Activated B cell treated with CpG ODN at 0.5 μM for 24 hours (primary cell): Measurements from ENCODE around the gene AFF1. TPM values are rescaled to one million over a fixed set of nuclear protein-coding genes. Genes with fewer than 3 reads are reported as not detected.

Source experiments
- ATAC-seq: fragments of 200-7000 bp; cut with Tn5 transposase; one replicate; pipeline ENCODE4 v1.10.0; 2021; ENCODE audit warnings: low read depth, mild to moderate bottlenecking, moderate library complexity
- CTCF ChIA-PET: fragments of 350-600 bp; sonication (Branson Sonifier 250); formaldehyde crosslinking; loops from one replicate; lab custom pipeline; 2021; ENCODE audit warnings: antibody characterized with exemption; lab: Charles Lee
- POLR2A ChIA-PET: fragments of 350-600 bp; sonication (Branson Sonifier 250); formaldehyde crosslinking; loops from one replicate; lab custom pipeline; 2021; ENCODE audit warnings: antibody characterized with exemption; lab: Charles Lee
- DNase-seq: peaks from one replicate; pipeline ENCODE4 v3.0.0; 2022
- H3K27ac Mint-ChIP-seq: one replicate; pipeline ENCODE4 v1.8.0; 2020; ENCODE audit warnings: mixed read lengths
- H3K27me3 Mint-ChIP-seq: one replicate; pipeline ENCODE4 v1.8.0; 2021; ENCODE audit warnings: mixed read lengths
- H3K36me3 Mint-ChIP-seq: one replicate; pipeline ENCODE4 v1.8.0; 2021; ENCODE audit warnings: low read depth, mixed read lengths
- H3K4me1 Mint-ChIP-seq: one replicate; pipeline ENCODE4 v1.8.0; 2021; ENCODE audit warnings: mixed read lengths
- H3K4me3 Mint-ChIP-seq: one replicate; pipeline ENCODE4 v1.8.0; 2020; ENCODE audit warnings: mild to moderate bottlenecking, mixed read lengths
- H3K9me3 Mint-ChIP-seq: one replicate; pipeline ENCODE4 v1.8.0; 2020; ENCODE audit warnings: mixed read lengths
- intact Hi-C: fragments of 100-400 bp; cut with micrococcal nuclease; formaldehyde crosslinking; loops from one replicate; pipeline ENCODE4 v1.15.1; 2024
- total RNA-seq: library from RNA; stranded (reverse); gene quantifications from 2 replicates; pipeline ENCODE4 v1.2.3, GENCODE V29; 2022
- TF ChIP-seq, protein P1 (sequence below): fragments of 200-600 bp; IDR thresholded peaks from one replicate; pipeline ENCODE4 v1.8.0; 2022; ENCODE audit warnings: antibody characterized with exemption, mild to moderate bottlenecking

Gene AFF1
- total RNA-seq, 1 donor from 2014 or later: 60.8 TPM

- intact Hi-C loops: no loop called here
- Mint-ChIP-seq H3K4me1 (peaks cover 4% of the 10 kb centered on the region), H3K36me3 (peaks cover 61% of the 10 kb centered on the region), H3K27me3 (no peaks in the 10 kb centered on the region), H3K4me3 (no peak overlapping the region), H3K9me3 (no peaks in the 10 kb centered on the region), H3K27ac (no peak overlapping the region)
- ChIA-PET CTCF (no interaction called here), POLR2A (no interaction called here)
- TF ChIP-seq, protein P1, sequence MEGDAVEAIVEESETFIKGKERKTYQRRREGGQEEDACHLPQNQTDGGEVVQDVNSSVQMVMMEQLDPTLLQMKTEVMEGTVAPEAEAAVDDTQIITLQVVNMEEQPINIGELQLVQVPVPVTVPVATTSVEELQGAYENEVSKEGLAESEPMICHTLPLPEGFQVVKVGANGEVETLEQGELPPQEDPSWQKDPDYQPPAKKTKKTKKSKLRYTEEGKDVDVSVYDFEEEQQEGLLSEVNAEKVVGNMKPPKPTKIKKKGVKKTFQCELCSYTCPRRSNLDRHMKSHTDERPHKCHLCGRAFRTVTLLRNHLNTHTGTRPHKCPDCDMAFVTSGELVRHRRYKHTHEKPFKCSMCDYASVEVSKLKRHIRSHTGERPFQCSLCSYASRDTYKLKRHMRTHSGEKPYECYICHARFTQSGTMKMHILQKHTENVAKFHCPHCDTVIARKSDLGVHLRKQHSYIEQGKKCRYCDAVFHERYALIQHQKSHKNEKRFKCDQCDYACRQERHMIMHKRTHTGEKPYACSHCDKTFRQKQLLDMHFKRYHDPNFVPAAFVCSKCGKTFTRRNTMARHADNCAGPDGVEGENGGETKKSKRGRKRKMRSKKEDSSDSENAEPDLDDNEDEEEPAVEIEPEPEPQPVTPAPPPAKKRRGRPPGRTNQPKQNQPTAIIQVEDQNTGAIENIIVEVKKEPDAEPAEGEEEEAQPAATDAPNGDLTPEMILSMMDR: no peak
- ATAC-seq: no peak
- no peak for DNase-seq
Measured at GRCh38 chr4:87108142-87108546, 173.3 kb downstream of the AFF1 start.

- no peak overlapping the region for H3K27ac Mint-ChIP-seq
- no peak for DNase-seq
- TF ChIP-seq, protein P1: no peak
- H3K27me3 Mint-ChIP-seq: no peaks in the 10 kb centered on the region
- CTCF ChIA-PET: no interaction called here
- no peaks in the 10 kb centered on the region for H3K4me1 Mint-ChIP-seq
- intact Hi-C loops: no loop called here
- H3K4me3 Mint-ChIP-seq: no peak overlapping the region
- no peaks in the 10 kb centered on the region for H3K9me3 Mint-ChIP-seq
- POLR2A ChIA-PET: no interaction called here
- ATAC-seq: no peak
- H3K36me3 Mint-ChIP-seq: peaks cover 69% of the 10 kb centered on the region
Measured at GRCh38 chr4:87109121-87109520, 174.3 kb downstream of the AFF1 start.

- H3K9me3 Mint-ChIP-seq: no peaks in the 10 kb centered on the region
- POLR2A ChIA-PET: no interaction called here
- H3K27me3 Mint-ChIP-seq: no peaks in the 10 kb centered on the region
- no peak for ATAC-seq
- H3K36me3 Mint-ChIP-seq: peaks cover 75% of the 10 kb centered on the region
- TF ChIP-seq, protein P1: no peak
- no peak overlapping the region for H3K4me3 Mint-ChIP-seq
- CTCF ChIA-PET: interaction anchor here (0.9 kb wide), 1 partner anchor 188 kb away, joined by 3 read pairs; no protein-coding TSS in a partner anchor
- intact Hi-C loops: loop anchor here (5.0 kb wide), 1 partner anchor 613 kb away; no protein-coding TSS in a partner anchor
- no peak for DNase-seq
- H3K4me1 Mint-ChIP-seq: no peaks in the 10 kb centered on the region
- H3K27ac Mint-ChIP-seq: no peak overlapping the region
Measured at GRCh38 chr4:87109945-87110344, 175.1 kb downstream of the AFF1 start.

GRCh38 chr4:87112063-87112462 is 177.3 kb downstream of the AFF1 start:
- Mint-ChIP-seq H3K4me3 (no peak overlapping the region), H3K27ac (no peak overlapping the region), H3K36me3 (peaks cover 80% of the 10 kb centered on the region), H3K9me3 (no peaks in the 10 kb centered on the region), H3K4me1 (no peaks in the 10 kb centered on the region), H3K27me3 (no peaks in the 10 kb centered on the region)
- TF ChIP-seq, protein P1: no peak
- ATAC-seq (no peak), DNase-seq (no peak)
- ChIA-PET POLR2A (no interaction called here), CTCF (no interaction called here)
- intact Hi-C loops: loop anchor here (5.0 kb wide), 1 partner anchor 615 kb away; no protein-coding TSS in a partner anchor

GRCh38 chr4:87114245-87115062 is 179.6 kb downstream of the AFF1 start:
- Mint-ChIP-seq H3K4me1 (no peaks in the 10 kb centered on the region), H3K36me3 (peaks cover 75% of the 10 kb centered on the region), H3K4me3 (no peak overlapping the region), H3K9me3 (no peaks in the 10 kb centered on the region), H3K27ac (no peak overlapping the region), H3K27me3 (no peaks in the 10 kb centered on the region)
- POLR2A ChIA-PET: no interaction called here
- ATAC-seq (no peak), DNase-seq (no peak)
- intact Hi-C loops: loop anchor here (5.0 kb wide), 1 partner anchor 617 kb away; no protein-coding TSS in a partner anchor
- CTCF ChIA-PET: no interaction called here
- TF ChIP-seq, protein P1: no peak
